ENCODE measurements around the gene INPP4B.

The INPP4B gene

GRCh38 chr4:142452161-142452855 is 393.8 kb downstream of the INPP4B start:
- DNase-seq = no peak

DNA sequence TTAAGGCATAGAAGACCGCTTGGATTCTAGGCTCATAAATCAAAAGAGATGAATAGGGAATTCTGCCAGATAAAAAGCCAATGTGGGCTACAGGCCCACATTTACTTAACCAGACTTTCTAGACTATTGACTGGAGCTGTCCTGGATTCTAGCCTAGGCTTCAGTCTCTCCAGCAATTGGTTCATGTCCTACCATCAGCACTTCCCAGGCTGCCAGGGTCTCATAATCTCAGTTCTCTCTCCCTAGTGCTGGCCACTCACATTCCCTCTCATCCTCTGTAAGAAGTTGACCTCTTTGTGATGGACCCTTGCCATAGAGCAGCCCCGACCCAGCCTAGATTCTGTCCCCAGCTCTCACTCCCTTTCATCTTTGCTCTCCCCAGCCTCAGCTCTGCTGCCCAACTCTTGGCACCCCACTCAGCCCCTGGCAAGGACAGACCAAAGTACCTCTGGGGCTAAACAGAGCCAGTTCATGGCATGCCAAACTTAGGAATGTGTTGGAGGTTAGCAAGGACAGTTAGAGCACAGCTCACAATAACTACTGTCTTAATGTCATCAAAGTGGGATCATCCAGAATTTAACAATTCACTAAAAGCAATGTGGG is 396.2 kb downstream of the INPP4B start:
- no peak for DNase-seq

DNA sequence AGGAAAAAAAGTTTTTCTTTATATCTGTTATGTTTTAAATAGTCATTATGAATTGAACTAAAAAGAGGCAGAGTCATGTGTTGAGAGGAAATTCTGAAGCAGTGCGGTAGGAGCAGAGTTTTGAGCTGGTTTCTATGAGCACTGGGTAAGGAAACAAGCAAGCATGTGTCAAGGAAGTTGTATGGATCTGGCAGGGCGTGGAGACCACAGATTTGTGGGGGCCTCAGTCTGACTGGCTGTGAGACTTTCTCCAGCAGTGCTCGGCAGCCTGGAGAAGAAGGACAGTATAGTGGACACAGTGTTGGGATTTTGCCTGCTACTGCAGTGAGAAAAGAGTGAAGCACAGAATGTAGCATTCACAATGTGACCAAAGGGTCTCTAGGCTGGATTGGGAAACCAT is 399.1 kb downstream of the INPP4B start:
- DNase-seq = no peak

GRCh38 chr4:142443469-142443868 is 402.6 kb downstream of the INPP4B start:
- no peak for DNase-seq

GRCh38 chr4:142440093-142440492 is 406.0 kb downstream of the INPP4B start:
- no peak for DNase-seq

- no peak for DNase-seq
Measured at GRCh38 chr4:142435599-142436235, 410.4 kb downstream of the INPP4B start.

DNA sequence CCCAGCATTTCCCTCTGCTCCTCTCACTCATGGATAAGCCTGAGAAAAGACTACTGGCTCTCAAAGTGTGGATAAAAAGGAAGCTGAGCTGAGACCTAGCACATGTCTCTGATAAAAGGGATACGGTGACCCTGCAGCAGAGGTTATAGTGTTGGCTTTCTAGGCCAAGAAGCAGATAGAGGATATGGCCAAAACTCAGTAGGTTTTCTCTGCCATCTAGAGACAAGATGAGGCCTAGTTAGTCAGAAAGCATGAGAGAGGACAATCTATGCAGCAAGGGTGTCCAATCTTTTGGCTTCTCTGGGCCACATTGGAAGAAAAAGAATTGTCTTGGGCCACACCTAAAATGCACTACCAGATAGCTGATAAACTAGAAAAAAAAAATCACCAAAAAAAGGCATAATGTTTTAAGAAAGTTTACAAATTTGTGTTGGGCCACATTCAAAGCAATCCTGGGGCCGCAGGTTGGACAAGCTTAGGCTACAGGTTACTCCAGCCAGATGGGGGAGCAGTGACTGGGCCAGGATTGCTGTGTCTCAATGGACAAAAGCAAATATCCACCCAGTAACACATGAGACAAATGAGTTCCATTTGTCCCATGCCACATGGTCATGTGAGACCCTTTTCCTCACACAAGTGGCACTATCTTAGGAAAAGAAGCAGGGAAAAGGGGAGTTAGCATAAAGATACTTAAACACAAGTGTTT is 411.4 kb downstream of the INPP4B start:
- no peak for DNase-seq

DNA sequence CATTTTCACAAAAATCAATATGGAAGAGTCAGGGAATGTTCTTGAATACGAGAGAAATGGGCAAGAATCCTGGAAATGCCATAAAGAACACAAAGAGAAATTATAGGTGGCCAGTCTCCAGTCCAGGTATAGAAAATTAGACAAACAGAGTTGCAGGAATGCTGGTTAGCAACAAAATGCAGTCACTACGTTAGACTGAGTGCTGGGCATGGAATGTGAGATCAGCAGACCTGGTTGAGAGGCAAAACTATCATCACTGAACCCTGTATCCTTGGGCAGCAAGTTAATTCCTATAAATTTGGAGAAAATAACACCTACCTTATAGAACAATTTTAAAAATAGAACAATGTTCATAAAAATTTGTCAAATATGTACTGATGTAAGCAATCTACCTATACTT is 417.4 kb downstream of the INPP4B start:
- DNase-seq = no peak

DNA sequence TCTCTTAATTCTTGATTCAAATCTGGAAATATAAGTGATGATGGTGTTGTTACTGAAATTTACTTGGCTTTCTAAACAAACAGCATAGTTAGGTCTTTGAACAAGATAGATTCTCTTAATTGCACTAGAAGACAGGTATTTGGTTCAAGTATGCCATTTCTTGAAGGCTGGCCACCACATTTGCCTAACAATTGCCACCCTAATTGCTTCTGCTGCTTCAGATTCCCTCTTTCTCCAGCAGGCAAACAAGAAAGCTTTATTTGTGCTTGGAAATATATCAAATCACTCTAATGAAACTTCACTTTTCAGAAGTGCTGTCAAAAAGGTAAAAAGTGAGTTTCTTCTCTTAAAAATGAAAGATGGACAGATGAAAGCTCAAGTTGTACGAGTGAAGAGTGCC is 418.6 kb downstream of the INPP4B start:
- no peak for DNase-seq

- DNase-seq = no peak
Measured at GRCh38 chr4:142423861-142424260, 422.2 kb downstream of the INPP4B start.

DNA sequence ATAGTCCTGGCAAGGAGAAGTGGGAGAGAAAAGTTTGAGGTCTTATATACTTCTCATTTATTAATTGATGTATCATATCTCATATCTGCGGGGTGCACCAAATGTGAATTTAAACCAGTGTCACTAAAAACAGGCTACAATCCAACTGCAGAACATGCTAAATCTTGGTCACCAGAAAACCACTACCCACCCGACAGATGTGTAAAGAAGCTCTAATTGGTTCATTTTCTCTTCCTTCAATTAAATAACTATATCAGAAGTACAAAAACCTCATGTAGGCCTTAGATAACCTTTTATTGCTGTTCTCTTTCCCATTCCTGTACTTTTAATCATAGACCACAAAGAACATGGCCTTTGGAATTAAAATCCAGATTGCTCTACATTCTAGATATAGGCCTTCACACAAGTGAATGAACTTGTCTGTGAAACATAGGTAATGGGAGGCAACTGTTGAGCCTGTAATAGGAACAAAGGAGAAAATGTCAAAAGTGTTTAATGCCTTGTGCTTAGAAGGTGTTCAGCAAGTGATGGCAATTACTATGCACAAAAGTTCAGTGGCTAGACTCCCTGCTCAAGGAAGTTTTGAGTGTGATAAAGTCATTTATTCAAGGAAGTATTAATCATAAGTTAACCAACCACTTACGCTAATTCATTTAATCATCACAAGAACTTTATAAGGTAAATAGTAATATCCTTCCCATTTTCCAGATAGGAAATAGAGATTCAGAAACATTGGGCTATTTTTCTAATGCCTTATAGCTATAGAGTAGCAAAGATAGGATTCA is 425.6 kb downstream of the INPP4B start:
- no peak for DNase-seq

- DNase-seq = no peak
Measured at GRCh38 chr4:142419712-142420111, 426.4 kb downstream of the INPP4B start.

- DNase-seq = no peak
Measured at GRCh38 chr4:142418697-142419096, 427.4 kb downstream of the INPP4B start.

DNA sequence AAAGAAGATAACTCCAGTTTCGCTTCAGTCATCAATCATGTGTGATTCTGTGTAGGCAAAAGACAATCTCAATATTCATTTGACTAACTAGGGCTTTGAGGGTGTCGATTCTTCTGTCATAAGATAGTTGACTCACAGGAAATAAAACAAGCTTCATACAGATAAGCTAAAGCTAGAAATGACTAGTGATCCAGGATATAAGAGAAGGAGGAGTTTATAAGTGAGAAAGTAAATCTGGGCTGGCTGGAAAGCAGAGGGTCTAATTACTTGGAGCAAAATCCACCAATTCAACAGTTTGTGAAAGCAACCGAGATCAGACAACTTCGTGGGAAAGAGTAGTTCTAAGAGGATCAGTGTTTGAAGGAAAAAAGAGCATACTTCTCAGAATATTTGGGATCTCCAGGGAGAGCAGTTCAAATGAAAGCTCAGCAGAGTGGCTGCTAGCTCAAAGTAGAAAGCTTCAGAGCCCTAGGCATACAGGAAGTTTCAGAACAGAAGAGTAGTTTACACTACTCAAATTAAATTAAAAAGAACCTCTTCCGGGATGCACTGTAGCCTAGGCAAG is 429.3 kb downstream of the INPP4B start:
- no peak for DNase-seq

DNA sequence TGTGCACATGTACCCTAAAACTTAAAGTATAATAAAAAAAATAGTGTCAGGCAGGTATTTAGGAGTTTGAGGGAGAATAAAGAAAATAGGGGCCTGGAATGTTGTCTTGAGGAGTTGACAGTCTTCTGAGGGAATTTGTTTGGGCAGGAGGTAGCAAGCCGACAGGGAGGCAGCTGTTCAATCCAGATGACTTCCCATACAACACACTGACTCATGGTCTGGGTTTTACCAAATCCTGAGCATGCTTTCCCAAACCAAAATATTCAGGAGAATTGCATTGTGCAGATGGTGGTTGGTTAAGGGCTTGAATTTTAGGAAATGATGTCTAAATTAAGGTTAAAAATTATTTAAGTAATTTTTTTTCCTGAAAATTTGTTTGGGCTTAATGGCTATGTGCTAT is 430.0 kb downstream of the INPP4B start:
- DNase-seq = no peak

GRCh38 chr4:142414366-142414990 is 431.6 kb downstream of the INPP4B start:
- DNase-seq = no peak

DNA sequence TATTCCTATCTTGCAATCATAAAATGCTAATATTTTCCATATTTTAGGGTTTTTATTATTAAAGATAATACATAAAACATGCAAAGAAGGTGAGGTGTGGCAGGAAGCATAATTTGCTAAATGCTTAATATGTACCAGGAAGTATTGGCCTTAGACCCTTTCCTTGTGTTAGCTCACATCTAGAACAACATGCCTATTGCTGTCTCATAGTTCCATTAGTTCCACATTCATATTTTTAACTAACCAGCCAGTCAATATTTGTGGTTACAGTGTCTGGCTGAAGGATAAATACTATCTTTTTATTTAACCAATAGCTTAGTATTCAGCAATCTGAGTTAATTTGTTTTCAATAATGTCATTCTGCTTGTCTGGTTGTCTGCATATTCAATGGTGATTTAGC is 432.6 kb downstream of the INPP4B start:
- no peak for DNase-seq

DNA sequence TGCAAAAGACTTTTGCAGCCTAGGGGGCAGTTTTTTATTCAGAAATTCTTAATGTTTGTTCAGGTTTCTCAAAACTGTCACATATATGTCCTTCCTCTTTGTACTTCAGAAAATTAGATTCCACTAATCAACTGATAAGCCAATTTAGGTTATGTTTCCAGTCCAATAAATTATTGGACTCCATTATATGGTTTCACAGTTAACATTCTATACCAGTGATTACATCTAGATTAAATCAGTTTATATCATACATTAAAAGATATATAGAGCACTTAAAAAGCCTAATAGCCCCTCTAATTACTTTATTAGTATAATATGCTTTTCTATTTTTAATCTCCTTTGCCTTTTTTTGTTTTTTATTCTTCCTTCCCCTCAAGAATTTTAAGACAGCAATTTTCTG is 434.1 kb downstream of the INPP4B start:
- DNase-seq = no peak

GRCh38 chr4:142408003-142408441 is 438.1 kb downstream of the INPP4B start:
- no peak for DNase-seq

GRCh38 chr4:142407596-142407995 is 438.5 kb downstream of the INPP4B start:
- no peak for DNase-seq

DNA sequence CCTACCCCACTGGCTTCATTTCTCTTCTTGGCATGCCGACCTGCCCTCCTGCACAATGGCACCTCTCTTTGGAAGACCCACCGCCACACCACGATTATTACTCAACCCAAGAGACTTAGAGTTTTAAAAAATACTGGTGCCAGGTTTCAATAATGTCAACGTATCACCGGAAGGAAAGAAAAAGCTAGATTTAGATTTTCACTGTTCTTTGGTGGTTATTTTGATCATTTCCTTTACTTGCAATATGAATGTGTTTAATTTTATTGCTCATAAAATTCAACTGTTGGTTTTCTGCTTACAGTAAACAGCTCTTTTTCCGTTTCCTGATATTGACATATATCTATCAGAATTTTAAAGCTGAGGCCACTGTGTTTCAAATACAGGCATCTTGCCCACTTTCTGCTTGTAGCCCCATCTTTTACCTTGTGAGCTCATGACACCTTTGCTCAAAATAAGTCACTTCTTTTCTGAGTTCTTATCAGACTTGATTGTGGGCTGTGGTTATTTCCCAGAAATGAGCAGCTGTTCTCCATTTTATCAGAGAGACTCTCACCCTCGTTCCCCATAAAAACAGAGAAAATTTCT is 439.1 kb downstream of the INPP4B start:
- no peak for DNase-seq

- DNase-seq = no peak
Measured at GRCh38 chr4:142406499-142406835, 439.6 kb downstream of the INPP4B start.

Measured in NCI-H526 treated with DMSO at 0.1 percent for 48 hours (cell line).